NCI-H1417 (cell line): ENCODE measurements around the gene MUCL3.
"Not testable (repeated sequence)": the region's sequence is repeated elsewhere in the genome, so short reads cannot be mapped to it uniquely, and the experiment has no call there.

Source experiments
- DNase-seq, 3 experiments: peaks; one replicate each; lab custom pipeline; 2025; lab: John Stamatoyannopoulos, UW

MUCL3 gene

DNA sequence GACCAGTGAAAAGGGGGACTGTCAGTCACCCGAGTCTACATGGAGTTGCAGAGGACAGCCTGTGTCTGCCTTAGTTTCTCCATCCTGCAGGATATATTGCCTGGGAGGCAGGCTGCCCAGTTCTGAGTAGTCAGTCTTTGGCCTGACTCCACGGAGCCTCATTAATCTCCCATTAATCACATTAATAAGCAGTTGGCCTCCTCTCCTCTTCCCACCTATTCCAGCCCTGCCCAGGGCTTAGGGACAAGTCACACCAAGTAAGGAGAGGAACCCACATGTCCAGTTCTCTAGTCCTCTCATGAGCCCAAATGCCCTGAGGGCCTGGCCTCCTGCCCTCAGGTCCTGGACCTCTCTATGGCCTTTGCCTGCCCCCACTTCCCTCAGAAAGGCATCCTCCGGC is 1.3 kb upstream of the MUCL3 start:
- peak in 1 of 3 experiments; percentile 22 for DNase-seq

DNA sequence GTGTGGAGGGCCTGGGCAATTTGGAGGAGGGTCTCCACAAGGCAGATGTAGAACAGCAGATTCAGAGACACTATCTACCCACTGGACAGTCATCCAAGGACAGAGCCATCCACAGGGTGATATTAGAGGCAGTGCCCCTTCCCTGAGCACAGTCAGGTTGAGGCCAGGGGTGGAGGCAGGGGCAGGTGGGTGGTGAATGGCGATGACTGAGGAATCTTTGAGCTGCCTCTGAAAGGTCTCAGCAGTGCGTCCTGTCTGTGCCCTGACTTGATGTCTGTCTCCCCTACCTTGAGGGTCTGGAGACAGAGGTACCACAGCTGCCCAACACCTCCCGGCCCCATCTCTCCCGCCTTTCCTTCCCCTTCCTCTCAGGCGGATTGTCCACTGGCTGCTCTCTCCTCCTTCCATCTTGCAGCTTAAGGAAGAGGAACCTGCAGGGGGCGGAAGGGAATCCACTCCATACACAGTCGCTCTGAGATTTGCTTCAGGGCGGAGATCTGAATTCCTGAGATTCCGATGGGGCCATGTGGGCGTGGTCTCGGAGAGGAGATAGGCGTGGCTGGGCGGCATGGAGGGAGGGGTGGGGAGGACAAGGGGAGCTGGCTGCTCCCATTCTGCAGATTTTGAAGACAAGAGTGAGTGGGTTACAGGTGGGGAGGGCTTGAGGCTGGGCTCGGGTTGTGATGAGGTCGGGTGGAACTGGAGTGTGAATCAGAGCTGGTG is 1.7 kb downstream of the MUCL3 start:
- DNase-seq = no peak

DNA sequence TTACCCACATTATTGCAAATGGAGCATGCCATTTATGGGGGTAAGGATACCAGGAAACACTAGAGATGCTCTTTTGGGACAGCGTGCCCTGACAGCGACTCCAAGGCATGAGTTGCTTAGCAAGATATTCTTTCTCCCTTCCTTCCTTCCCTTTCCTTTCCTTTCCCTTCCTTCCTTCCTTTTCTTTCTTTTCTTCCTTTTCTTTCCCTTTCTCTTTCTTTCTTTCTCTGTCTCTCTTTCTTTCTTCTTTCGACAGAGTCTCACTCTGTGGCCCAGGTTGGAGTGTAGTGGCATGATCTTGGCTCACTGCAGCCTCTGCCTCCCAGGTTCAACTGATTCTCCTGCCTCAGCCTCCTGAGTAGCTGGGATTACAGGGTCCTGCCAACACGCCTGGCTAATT is 3.3 kb downstream of the MUCL3 start:
- no peak for DNase-seq

DNA sequence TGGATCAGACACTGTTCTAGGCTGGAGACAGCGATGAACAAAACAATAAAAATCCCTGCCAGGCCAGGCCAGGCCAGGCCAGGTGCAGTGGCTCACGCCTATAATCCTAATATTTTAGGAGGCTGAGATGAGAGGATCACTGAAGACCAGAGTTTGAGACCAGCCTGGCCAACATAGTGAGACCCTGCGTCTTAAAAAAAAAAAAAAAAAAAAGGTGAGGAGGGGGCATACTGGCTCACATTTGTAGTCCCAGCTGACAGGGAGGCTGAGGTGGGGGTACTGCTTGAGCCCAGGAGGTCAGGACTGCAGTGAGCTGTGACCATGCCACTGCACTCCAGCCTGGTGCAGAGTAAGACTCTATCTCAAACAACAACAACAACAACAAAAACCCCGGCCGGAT is 4.5 kb downstream of the MUCL3 start:
- no peak for DNase-seq

DNA sequence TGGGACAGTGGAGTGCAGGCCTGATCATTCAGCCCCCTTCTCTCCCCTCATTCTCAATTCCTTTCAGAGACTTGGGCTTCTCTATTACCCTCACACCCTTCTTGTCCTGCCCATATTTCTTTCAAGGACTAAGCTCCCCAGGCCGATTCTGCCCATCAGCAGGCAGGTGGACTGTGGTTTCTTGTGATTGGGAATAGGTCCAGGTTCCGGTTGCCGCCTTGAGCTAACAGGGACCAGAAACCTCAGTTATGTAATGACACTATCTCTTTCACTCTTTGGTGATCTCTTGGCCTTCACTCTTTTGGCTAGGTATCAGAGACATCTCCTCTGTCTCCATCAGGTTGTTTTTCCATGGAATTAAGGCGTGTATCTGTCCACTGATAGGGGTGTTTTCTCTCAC is 6.5 kb downstream of the MUCL3 start:
- no peak for DNase-seq

DNA sequence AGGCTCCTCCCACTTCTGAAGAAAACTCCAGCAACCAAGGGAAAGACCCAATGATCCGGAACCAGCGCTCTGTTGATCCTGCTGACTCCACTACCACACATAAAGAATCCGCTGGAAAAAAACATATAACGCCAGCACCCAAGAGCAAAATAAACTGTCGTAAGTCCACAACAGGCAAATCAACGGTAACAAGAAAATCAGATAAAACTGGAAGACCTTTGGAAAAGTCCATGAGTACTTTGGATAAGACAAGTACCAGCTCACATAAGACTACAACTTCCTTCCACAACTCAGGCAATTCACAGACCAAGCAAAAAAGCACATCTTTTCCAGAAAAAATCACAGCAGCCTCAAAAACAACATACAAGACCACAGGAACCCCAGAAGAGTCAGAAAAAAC is 8.0 kb downstream of the MUCL3 start:
- DNase-seq = no peak

DNA sequence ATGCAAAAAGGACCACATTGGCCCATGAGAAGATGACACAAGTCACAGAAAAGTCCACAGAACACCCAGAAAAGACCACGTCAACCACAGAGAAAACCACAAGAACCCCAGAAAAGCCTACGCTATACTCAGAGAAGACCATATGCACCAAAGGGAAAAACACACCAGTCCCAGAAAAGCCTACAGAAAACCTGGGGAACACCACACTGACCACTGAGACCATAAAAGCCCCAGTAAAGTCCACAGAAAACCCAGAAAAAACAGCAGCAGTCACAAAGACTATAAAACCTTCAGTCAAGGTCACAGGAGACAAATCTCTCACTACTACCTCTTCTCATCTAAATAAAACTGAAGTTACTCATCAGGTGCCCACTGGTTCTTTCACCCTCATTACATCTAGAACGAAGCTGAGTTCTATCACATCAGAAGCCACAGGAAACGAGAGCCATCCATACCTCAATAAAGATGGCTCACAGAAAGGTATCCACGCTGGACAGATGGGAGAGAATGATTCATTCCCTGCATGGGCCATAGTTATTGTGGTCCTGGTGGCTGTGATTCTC is 11.2 kb downstream of the MUCL3 start:
- DNase-seq = no peak

DNA sequence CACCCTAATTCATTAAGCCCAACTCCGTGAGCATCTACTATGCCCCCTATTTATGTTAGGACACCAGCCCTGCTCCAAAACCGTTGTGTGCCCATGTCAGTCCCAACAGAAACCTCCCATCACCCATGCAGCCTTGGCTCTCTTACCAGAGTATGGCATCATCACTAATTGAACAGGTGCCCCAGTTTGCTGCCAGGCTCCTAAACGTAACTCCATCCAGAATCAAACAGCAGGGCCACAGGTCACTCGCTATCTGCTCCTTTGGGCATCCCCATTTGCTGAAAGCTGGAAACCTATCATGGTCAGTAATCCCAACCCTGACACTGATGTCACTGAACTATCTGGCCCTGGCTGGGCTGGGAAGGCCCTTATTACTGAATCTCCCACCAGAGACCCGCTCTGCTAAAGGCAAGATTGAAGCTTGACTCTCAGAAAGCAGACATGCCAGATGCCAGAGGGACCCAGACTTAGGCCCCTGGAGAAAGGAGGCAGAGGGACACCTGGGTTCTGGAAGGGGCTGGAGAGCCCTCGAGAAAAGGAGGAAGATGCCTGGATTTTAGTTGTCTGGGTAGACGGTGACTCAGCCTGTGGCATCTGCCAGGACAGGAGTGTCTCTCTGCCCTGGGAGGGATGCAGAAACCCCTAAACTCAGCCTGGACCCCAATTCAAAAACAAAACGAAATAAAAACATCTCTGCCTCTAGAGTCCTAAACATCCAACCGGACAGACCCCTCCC is 14.0 kb downstream of the MUCL3 start:
- DNase-seq = no peak

DNA sequence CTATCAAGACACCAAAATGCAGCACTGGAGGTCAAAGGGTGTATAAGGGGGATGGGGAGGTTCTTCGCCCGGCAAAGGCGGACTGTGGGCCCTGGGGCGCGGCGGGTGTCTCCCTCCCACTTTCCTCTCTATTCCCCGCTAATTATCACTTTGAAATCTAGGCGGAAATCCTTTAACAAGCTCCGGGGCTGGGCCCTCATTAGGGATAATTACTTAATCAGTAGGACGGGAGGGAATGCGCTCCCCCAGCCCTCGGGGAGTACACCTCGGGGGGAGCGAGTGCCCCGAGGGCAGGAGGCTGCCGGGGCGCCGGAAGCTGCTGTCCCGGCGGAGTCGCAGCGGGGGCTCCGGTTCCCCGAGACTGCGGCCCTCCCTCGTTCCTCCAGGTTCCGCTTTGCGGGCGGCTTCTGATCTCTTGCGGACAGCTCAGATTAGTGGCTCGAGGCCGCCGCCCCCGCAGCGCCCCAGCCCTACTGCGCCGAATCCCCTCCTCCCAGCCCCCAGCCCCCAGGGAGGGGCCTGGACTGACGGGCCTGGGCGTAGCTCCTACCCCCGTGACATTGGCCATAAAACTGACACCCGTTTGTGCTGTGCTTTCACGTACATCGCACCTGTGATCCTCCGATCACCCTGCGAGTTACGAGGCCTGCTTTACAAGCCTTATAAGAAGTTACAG is 14.7 kb downstream of the MUCL3 start:
- DNase-seq = peak in 2 of 3 experiments; percentile 57 to 77

DNA sequence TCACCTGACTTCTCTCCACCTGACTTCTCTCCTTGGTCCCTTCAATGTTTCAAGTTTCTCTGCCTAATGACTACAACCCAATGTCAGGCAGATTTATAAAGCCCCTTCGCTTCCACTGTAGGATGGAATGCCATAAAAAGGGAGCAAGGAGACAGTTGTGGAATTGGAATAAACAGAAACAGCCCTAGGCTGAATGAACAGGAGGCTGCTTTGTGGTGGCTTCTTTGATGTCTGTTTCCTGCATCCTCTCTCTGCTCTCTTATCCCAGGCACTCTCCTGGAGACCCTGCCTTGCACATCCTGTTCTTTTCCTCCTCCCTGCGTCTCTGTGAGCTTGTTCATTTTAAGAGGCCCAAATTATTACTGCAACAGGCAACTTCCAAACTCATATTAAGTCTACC is 16.9 kb downstream of the MUCL3 start:
- DNase-seq = no peak

DNA sequence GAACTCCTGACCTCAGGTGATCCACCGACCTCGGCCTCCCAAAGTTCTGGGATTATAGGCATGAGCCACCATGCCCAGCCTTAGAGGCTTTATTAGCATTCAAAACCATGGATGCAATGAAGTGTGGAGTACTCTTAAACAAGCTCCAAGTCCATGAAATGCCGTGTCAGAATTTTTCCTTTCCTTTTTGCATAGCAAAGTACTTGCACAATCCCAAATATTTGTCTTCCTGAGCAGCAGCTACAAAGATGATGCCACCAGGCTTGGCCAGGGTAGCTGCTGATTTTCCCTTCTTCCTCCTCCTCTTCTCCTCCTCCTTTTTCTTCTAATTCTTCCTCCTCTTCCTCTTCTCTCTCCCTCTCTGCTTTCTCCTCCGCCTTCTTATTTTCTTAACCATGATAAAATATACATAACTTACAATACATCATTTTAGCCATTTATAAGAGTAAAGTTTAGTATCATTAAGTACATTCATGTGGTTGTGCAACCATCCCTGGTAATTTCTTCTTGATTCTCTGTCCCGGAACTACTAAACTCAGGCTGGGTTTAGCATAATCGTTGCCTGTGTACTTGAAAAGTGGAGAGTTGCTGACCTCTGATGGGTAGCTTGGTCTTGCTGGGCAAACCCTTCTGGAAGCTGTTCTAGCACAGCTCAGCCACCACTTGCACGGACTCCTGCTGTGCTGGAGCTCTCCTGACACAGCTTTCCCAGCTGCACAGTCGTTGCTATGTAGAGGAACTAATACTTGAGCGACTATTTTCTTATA is 20.3 kb downstream of the MUCL3 start:
- DNase-seq = peak in 1 of 3 experiments; percentile 13

DNA sequence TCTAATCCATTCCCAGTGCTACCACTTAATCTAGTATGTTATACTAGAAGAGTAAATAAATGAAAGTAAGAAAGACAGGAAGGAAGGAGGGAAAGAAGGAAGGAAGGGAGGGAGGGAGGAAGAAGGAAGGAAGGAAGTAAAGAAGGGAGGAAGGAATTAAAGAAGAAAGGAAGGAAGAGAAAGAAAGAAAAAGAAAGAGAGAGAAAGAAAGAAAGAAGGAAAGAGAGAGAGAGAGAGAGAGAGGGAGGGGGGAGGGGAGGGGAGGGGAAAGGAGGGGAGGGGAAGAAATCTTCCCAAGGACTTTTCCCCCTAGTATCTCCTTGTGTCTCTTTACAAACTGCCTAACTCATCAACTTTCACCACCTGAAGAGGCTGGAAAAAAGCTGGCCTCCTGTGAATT is 21.9 kb downstream of the MUCL3 start:
- no peak for DNase-seq

DNA sequence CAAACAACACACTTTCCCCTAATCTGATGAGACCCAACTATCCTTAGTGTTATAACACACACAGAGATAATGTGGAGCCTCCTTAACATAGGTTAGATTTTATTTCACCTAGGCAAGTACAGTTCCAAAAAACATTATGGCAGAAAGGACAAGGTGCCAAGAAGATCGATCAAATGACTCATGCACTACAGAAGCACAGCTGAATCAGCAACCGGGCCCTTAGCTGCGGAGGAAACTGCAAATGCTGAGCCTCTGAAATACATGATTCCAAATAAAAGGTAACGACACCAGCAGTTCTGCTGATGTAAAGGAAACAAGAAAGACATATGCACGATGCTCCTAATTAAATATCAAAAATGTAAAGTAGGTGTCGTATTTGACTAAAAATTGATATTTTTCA is 22.9 kb downstream of the MUCL3 start:
- no peak for DNase-seq

DNA sequence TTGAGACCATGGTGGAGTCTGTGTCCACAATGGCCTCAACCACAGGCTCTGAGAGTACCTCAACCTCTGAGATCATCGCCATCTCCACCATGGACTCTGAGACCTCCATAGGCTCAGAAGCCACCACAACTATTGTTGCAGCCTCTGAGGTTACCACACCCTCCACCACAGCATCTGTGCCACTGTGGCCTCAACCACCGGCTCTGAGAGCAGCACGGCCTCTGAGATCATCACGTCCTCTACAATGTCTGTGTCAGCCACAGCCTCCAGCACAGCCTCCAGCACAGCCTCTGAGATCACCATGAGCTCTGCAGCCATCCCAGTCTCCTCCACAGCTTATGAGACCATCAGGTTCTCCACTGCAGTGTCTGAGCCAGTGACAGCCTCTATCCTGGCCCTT is 23.3 kb downstream of the MUCL3 start:
- no peak for DNase-seq

DNA sequence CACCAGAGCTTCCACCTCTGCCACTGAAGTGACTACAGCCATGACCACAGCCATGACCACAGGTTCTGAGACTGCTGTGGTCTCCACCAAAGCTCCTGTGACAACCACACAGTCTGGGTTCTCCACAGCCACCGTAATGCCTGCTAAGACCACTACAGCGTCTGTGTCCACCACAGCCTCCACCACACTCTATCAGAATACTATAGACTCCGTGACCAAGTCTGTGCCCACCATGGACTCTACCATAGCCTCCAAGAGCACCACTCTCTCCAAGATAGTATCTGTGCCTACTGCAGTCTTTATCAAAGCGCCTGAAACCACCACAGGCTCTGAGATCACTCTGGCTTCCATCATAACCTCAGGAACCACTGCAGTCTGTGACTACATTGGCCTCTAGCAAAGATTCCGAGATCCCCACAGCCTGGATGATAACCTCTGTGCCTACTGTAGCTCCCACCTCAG is 24.4 kb downstream of the MUCL3 start:
- no peak for DNase-seq

DNA sequence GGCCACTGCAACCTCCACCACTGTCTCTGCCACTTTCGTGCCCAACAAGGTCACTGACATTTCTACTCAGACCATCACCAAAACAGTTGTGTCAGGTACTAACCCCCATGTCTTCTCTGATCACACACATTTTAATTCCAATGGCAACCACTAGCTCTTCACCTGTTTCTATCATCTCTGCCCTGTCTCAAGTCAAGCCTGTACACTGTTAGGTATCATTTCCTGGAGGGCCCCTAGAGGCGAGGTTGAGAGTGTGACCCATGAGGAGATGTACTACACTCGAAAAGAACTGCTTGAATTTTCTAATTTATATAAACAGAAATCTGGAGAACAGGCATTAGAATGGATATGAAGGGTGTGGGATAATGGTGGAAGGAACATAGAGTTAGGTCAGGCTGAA is 25.4 kb downstream of the MUCL3 start:
- no peak for DNase-seq

DNA sequence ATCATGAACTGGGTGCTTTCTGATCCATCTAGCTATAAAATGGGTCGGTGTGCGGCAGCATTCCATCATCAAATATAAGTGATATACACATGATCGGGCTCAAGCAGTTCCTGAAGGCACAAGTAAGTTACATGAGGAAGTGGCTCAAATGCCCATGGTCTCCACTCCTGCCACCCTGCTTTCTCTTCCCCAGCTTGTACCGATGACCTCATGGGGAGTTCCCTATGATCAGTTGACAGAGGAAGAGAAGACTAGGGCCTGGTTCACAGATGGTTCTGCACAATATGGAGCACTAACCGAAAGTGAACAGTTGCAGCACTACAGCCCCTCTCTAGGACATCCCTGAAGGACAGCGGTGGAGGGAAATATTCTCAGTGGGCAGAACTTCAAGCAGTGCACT is 28.4 kb downstream of the MUCL3 start:
- not testable (repeated sequence) for DNase-seq

DNA sequence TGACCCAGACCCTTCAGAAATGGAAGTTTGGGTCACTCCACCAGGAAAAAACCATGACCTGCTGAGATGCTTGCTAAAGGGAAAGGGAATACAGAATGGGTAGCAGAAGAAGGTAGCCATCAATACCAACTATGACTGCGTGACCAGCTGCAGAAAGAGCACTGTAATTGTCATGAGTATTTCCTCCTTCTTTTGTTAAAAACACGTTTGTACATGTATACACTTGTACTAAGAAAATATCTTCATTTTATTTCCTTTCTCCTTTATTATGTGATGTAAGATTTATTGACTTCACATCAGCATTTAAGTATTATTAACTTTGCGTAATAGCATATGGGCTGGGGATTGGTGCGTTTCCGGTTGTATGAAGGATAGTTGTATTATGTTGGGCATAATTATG is 30.2 kb downstream of the MUCL3 start:
- peak in 2 of 3 experiments; percentile 6 to 46 for DNase-seq

DNA sequence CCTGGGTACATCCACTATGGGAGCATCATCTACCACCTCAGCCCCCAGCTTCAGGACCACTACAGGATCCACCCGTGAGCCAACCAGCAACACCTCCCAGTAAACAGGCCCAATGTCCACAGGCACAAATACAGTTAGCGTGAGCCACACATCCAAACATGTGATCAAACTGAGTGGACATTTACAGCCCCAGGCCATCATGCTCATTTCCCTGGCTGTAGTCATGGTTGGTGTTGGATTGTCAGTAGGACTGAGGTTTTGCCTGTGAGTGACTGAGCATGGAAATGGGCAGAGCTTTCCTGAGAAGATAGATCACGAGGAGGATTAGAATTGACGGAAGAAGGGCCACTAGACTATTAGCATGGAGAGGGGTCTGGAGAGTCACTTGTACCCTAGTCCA is 32.0 kb downstream of the MUCL3 start:
- DNase-seq = no peak

DNA sequence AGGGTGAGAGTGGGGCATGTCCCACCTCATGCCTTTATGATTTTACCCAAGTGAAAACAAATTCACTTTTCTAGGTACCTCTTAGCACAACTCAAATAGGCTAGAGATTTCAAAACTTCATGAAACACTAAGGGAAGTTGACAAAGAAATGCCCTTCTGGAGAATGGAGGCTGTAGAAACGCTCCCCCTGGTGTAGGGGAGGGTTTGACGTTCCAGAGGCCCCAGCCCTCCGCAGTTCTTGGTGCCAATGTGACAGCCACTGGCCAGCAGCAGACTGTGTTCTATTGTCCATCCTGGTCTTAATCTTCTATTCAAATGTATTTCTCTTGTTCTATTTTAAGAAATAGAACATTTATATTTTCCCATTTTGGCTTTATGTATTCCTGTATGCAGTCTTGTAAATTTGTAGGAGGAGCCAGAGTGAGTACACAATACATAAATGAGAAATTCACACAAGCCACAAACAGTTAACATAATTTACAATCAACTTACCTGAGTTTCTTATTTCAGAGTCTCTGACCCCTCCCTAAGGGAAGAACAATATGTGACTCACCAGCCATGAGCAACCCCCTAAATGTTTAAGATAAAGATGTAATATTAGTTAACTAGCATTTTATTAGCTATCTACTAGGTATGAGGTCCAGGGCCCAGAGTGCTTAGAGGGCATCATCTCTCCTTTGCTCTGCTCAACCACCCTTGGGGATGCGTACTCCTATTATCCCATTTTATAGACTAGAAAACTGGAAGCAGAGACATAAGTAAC is 33.9 kb downstream of the MUCL3 start:
- no peak for DNase-seq

DNA sequence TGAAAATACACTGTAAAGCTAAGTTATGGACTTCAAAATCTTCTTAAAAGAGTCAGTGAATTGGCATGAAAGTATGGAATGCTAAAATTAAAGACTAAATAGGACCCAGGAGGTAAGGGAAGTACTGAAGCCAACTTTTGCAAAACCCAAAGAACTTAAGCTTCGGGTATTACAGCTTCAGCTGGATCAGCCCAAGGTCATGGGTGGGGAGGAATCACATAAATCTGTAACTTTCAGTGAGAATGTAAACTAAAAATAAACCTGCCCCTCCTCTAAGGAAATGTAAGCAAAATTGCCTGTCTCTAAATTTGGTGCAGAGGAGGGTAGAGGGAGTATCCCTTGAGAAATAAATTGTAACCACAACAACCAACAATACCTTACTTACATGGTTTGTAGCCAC is 38.4 kb downstream of the MUCL3 start:
- DNase-seq = no peak
